Left renal cortex interstitium (tissue), 4 donors: Measurements from ENCODE around the gene DHH. TPM values are rescaled to one million over a fixed set of nuclear protein-coding genes. Genes with fewer than 3 reads are reported as not detected.

Source experiments
- DNase-seq, 4 donors: peaks; one replicate each; pipeline ENCODE4 v3.0.0-alpha.2; 2013; ENCODE audit warnings: low read depth in 4 of 4, low spot score in 2 of 4, missing footprints in 1 of 4
- polyA plus RNA-seq, 4 donors: library from polyadenylated mRNA; unstranded; fragments of 120-200 nt; gene quantifications; one replicate each; pipeline ENCODE4 v1.2.1, GENCODE V29; 2013; ENCODE audit not compliant: insufficient read length in 4 of 4

Gene DHH
- polyA plus RNA-seq, 4 donors, result 0.30 to 0.55 (median 0.50) TPM

GRCh38 chr12:49051777-49052438 is 42.7 kb downstream of the DHH start:
- no peak for DNase-seq

GRCh38 chr12:49051373-49051764 is 43.2 kb downstream of the DHH start:
- DNase-seq, result no peak

DNA sequence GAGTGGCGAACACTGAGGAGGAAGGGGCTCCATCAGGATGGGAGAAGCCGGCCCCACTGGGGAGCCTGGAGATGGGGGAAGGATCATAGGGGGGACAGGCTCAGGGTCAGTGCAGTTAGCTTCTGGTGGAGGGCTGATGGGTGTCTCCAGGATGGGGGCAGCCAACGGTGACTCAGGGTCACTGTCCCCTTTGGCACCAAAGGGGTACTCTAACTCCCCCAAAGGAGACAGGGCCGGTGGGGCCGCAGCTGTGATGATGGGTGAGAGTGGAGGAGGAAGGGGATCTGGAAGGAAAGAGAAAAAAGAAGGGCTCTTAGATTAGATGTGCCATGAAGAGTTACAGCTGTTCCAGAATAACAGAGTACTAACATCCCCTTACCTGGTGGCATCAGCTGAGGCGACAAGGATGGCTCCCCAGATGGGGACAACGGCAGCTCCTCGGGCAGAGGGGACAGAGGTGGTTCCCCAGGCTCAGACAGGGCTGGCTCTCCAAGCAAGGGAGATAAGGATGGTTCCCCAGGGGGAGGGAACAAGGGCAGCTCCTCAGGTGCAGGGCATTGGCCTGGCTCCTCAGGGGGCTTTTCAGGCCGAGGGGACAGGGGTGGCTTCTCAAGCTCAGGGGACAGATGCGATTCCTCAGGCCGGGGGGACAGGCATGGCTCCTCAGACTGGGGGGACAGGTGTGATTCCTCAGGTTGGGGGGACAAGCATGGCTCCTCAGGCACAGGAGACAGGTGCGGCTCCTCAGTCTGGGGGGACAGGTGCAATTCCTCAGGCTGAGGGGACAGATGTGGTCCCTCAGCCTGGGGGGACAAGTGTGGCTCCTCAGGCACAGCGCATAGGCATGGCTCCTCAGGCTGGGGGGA is 43.9 kb downstream of the DHH start:
- DNase-seq, result no peak

- no peak for DNase-seq
These were observed 44.9 kb downstream of the DHH start for GRCh38 chr12:49049566-49050224.

DNA sequence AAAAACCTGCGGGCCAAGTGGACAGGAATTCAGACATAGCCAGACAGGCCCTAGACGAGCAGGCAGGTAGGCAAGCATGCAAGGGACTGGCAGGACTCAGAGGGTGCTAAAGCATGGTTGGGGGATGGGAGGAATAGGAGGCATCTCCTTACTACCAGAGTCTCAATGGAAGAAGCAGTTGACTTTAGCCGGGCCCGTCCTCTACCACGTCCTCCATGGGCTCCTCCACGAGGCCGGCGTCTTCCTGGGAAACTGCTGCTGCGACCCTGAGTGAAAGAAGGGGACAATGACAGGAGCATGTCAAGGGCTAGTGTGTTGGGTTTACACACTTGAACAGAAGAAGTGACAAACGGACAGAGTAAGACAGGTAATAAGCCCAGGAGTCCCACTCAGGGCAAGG is 45.6 kb downstream of the DHH start:
- no peak for DNase-seq

- DNase-seq, result no peak
These were observed 48.3 kb downstream of the DHH start for GRCh38 chr12:49046129-49046895.

GRCh38 chr12:49044660-49045059 is 49.9 kb downstream of the DHH start:
- no peak for DNase-seq

DNA sequence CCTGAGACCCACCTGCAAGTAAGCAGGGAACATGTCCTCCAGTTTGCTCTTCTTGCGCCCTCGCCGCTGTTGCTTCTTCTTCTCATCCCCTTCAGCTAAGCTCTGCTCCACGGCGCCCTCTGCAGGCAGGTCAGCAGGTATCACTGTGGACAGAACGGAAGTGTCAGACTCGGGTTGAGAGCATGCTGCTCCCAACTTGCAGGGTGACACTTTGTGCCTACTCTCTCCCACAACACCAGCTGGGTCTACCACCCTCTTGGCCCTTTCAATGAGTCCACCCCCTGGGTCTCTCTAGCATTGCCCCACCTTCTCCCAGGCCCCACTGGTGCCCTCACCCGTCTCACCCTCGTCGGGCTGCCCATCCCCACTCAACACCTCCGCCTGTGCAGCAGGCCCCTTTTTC is 50.7 kb downstream of the DHH start:
- DNase-seq, result no peak

GRCh38 chr12:49043241-49043640 is 51.4 kb downstream of the DHH start:
- no peak for DNase-seq

- no peak for DNase-seq
These were observed 52.6 kb downstream of the DHH start for GRCh38 chr12:49041881-49042484.

DNA sequence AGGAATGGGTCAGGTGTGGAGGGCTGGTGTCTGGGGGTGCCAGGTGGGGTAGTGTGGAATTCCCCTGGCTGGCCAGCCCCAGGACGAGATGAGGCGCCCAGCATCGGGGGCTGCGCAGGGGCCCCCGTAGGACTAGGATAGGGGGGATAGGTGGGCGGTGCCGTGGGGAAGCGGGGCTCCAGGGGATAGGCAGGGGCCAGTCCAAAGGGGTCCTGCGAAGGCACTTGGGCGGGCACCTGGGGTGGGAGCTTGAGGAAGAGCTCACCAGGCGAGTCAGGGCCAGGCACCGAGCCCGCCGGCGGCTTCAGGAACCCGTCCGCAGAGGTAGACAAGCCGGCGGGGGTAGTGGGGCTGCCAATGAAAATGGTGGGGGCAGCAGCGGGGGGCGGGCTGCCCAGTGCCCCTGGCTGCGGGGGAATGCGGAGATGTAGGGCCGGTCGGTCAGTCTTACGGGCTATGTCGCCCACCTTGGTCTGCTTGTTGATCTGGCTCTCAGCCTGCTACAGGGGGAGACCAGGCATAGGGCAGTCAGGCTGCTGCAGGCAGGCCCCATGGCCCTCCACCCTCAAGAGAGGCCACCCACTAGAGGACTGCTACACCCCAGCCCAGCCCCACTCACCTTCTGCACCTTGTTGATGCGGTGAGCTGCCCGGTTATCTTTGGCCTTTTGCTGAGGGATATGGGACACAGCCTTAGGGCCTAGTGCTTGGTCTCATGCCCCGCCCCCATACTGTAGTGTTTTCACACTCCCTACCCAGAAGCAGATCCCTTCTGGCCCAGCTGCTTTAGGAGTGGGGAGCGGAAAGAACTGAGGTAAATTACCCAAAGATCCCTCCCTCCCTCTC is 53.3 kb downstream of the DHH start:
- no peak for DNase-seq

DNA sequence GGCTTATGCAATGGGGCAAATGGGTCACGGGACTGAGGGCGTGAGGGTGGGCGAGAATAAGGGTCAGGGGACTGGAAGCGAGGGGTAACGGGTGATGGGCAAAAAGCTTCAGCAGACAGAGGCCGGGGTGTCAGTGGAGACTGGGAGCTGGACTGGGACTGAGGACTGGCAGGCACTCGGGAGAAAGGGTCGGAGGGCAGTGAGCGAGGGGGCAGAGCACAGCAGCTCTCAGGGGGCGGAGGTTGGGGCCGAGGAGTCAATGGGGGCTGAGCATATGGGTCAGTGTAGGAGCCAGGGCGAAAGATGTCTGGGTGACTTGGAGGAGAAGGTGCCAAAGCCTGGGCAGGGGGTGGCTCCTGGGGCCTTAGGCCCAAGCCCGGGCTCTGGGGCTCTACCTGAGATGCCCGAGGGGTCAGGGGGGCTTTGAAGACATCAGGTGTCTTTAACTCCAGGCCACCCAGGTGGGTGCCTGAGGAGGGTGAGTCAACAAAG is 54.2 kb downstream of the DHH start:
- DNase-seq, result no peak

- DNase-seq, result no peak
These were observed 54.9 kb downstream of the DHH start for GRCh38 chr12:49039421-49040363.

DNA sequence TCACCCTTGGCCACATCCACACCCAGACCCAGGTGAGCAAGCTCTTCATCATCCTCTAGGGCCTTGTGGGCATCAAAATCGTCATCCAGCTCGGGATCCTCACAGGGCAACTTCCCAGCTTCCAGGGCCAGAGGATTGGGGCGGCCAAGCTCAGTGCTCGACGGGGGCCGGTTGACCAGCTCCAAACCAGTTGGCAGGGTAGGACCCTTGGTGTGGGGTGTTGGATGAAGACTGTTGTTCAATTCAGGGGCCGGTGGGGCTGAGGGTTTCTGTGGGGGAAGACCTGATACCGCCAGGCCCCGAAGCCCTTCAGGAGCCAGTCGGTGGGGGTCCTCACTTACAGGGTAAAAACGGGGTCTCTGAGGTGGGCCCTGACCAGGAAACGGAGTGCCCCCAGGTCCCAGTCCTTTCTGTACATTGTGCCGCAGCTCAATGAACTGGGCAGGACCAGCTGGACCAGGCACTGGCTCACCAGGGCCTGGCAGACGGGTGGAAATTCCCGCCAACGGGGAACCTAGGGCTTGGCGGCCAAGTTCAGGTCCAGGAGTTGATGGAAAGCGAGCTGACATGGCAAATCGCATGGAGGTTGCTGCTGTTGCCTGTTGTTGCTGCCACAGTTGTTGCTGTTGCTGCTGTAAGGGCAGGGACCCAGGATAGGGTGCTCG is 56.2 kb downstream of the DHH start:
- no peak for DNase-seq

- no peak for DNase-seq
These were observed 56.7 kb downstream of the DHH start for GRCh38 chr12:49037947-49038237.

- DNase-seq, result no peak
These were observed 57.3 kb downstream of the DHH start for GRCh38 chr12:49037111-49037946.
